KBM-7 (cell line): ENCODE results near the gene MIOX.

Experiments
- DNase-seq: peaks from one replicate; pipeline ENCODE4 v3.0.0-alpha.2; 2015
- in situ Hi-C: fragments of 300-500 bp; cut with MboI; formaldehyde crosslinking; loops from 2 replicates; pipeline ENCODE4 v1.14.3; 2020; ENCODE audit warnings: low sequenced_read_pairs, low pct_unique_long_range_greater_than_20kb, mixed read lengths

MIOX gene

GRCh38 chr22:50486561-50487289, at the start of gene MIOX:
MIOX (plus strand) TSS chr22:50486859; CDS start chr22:50486898, 39 bp downstream.
- DNase-seq, result no peak
- in situ Hi-C loops, result loop anchor here (10.0 kb wide), 1 partner anchor 52 kb away; no protein-coding TSS in a partner anchor

- in situ Hi-C loops, result loop anchor here (10.0 kb wide), 1 partner anchor 47 kb away; the partner anchor contains the start of genes ADM2 and MIOX
- no peak for DNase-seq
Observed at GRCh38 chr22:50437511-50438304, 49.0 kb upstream of the MIOX start.

DNA sequence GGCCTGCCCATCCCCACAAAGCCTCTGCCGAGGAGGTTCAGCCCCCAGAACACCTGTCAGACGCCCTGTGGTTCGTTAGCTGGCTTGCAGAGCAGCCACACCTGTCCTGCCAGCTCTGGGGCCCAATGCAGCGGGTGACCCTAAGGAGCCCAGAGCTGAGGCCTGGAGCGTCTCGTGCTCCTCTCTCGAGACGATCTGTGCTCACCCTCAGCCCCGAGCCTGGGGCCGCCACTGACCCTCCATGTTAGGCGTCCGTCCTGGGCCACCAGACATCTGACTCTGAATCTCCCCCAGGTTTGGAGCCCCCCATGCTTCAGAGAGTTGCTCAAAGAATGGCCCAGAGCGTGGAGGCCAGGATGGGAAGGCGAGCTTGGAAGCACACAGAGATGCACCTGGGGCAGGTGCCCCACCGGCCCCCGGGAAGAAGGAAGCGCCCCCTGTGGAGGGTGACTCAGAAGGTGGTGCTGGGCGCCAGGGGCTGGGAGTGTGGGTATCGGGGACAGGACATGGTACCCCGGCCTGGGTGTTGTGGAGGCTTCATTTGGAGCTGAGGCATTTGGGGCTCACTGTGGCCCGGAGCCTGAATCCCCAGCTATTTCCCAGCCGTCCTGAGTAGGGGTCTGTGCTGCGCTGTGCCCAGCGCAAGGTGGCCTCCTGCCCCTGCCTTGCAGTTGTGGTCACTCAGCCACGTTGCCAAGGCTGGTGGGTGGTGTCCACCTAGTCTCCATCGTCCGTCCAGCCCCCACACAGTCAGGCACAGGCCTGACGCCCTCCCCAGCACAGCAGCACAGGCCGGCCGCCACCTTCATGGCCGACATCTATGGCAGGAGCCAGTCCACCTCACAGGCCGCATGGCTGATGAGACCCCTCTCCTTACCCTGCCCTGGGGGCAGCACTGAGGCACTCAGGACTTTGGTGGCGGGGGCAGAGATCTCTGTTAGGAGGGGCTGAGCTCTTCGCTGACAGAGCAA, 48.1 kb upstream of the MIOX start:
- DNase-seq, result no peak
- in situ Hi-C loops, result loop anchor here (10.0 kb wide), 1 partner anchor 46 kb away; the partner anchor contains the start of genes ADM2 and MIOX

- in situ Hi-C loops, result loop anchor here (10.0 kb wide), 1 partner anchor 45 kb away; the partner anchor contains the start of genes ADM2 and MIOX
- DNase-seq, result no peak
Observed at GRCh38 chr22:50439314-50439870, 47.3 kb upstream of the MIOX start.

DNA sequence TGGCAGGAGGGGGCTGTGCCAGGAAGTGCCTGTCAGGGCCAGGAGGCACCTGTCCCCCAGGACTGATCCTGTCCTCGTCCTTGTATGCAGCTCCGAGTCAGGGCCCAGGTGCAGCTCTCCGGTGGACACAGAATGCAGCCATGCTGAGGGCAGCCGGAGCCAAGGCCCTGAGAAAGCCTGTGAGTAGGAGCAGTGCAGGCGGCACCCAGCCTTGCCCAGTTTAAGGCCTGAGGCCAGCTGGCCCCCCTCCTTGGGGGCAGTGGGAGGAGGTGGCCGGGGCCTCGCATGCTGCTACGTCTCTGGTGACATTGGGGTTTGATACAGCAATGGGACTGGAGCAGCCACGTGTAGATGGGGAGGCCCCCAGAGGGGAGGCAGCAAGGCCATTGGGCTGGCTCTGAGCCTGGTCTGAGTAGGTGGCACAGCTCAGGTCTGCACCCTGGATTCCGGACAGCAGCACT, 46.8 kb upstream of the MIOX start:
- DNase-seq, result no peak

DNA sequence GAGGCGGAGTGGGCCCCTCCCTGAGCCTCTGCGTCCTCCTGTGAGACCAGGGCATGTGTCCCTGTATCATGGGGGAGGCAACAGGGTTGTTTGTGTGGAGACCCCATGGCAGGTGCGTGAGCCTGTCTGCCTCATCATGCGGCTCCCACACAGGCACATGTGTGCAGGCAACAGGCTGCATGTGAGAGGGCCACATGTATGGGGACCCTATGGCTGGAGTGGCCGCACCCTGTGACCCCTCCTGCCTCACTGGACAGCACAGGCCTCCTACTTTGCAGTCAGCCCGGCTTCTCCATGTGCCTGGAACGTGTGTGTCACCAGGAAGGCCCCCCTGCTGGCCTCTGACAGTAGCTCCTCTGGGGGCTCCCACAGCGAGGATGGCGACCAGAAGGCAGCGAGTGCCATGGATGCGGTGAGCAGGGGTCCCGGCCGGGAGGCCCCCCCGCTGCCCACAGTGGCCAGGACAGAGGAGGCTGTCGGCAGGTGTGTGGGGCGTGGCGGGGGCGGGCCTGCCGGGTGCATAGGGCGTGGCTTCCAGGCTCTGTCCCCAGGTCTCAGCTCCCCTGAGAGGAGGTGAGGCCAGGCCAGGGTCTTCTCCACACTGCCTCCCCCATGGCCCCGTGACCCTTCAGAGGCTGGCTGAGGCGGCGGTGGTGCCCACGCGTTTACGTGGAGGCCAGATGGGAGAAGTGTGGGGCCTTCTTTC, 46.0 kb upstream of the MIOX start:
- in situ Hi-C loops, result no loop called here
- no peak for DNase-seq

More for the DNA sequence above, 46.8 kb upstream of the MIOX start:
- in situ Hi-C loops, result loop anchor here (10.0 kb wide), 1 partner anchor 45 kb away; the partner anchor contains the start of genes ADM2 and MIOX

- in situ Hi-C loops, result no loop called here
- DNase-seq, result no peak
Observed at GRCh38 chr22:50441428-50441993, 45.1 kb upstream of the MIOX start.

GRCh38 chr22:50443197-50443596, 43.5 kb upstream of the MIOX start:
- in situ Hi-C loops, result no loop called here
- no peak for DNase-seq

DNA sequence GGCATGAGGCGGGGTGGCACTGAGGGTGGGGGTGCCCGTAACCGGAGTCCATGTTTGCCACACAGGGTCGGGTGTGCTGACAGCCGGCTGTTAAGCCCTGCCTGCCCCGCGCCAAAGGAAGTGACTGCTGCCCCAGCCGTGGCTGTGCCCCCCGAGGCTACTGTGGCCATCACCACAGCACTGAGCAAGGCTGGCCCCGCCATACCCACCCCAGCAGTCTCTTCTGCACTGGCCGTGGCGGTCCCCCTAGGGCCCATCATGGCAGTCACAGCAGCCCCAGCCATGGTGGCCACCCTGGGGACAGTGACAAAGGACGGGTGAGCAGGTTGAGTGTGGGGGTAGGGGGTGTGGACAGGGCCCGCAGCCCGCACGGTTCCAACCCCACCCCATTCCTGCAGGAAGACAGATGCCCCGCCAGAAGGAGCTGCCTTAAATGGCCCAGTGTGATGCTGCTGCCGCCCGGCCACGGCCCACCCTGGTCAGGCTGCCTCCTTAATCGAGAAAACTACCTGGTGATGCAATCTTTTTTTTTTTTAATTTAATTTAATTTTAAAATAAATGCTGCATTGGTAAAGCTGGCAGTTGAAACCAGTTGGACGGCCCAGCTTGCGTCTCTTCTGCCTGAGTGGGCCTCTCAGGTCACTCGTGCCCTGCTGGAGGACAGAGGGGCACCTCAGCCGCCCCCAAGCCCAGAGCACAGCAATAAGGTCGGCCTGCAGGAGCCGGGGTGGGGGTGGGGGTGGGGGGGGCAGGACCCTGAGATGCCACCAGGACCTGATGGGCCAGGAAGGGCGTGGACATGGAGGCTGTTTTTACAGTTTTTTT, 42.6 kb upstream of the MIOX start:
- DNase-seq, result no peak

GRCh38 chr22:50444663-50445062, 42.0 kb upstream of the MIOX start:
- in situ Hi-C loops, result no loop called here
- no peak for DNase-seq

More for the DNA sequence above, 42.6 kb upstream of the MIOX start:
- in situ Hi-C loops, result no loop called here

GRCh38 chr22:50445071-50445879, 41.4 kb upstream of the MIOX start:
- in situ Hi-C loops, result no loop called here
- no peak for DNase-seq

DNA sequence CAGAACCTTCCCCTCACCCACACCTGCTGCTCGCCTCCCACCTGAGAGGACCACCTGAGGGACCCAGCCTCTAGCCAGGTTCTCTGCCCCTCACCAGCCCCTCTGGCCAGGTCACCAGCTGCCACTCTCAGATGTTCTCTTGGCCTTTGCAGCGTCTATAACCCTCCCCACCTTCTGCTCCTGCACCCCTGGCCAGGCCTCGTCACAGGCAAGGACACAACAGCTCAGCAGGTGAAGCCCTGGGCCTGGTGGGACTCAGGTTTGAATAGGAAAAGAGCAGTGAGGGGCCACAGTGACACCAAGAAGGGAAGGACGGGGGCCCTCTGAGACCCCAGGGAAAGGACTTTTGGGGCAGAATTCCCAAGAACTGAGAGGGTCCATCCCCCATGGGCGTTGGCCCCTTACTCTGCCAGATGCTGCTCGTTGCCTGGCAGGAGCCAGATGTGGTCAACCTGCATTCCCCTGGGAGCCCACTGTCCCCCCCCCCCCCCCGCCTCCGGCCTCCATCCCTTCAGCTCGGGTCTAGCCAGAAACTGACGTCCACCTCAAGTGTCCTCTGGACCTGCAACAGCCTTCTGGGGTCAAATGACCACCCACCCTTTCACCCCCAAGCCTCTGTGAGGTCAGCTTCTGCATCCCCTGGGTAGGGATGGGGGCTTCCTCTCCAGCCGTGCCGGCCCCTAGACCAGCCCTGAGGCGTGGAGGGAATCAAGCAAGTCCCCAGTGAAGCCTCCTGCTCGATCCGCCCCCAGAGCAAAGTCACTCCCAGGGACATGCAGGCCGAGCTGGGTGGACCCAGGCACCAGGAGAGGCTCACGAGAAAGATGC, 40.6 kb upstream of the MIOX start:
- in situ Hi-C loops, result no loop called here
- no peak for DNase-seq

DNA sequence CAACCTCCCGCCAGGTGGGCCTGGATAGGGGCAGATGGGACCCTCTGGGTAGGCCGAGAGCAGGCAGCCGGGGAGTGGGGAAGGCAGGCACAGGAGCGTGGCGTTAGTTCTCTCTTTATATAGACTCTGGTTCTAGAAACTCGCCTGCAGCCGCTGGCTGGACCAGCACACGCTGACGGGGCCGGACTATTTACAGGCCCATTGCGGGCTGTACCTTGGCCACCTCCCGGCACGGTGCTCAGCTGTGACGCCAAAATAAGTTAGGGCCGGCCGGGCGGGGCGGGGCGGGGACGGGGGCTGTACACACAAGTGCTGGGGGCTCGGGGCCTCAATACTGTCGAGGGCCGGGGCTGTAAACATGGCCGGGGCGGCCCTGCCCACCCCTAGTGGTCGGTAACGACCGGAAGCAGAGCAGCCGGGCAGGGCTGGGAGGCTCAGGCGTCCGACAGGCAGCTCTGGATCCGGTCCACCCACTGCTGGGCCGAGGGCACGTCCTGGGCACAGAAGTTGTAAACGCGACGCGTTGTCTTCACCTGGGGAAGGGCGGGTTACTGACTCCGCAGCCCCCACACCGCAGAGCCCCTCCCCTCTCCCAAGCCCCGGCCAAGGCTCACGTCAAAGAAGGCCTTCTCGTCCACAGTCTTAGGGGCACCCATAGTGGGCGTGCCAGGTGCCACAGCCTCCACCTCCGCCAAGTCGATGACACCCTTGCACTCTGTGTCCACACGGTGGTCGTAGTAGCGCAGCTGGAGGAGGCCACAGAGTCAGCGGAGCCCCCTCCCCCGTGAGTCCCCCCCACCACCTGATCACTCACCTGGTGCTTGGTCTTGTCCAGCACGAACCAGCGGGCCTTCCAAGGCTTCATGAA, 39.7 kb upstream of the MIOX start:
- DNase-seq, result no peak
- in situ Hi-C loops, result no loop called here
